HCT116 (cell line): Measurements from ENCODE around the gene NPFF. TPM values are rescaled to one million over a fixed set of nuclear protein-coding genes. Genes with fewer than 3 reads are reported as not detected.

ENCODE experiments used
- ATAC-seq: fragments of 200-7000 bp; cut with Tn5 transposase; 2 replicates; pipeline ENCODE4 v1.9.1; 2020; ENCODE audit warnings: mild to moderate bottlenecking, moderate library complexity
- BruUV-seq: library from RNA; stranded (reverse); fragments of 400-500 nt; replicated peaks from 2 replicates; lab custom pipeline; 2021; lab: Mats Ljungman, UMichigan
- CTCF ChIA-PET: fragments of 300-600 bp; sonication (Branson Sonifier 250); formaldehyde crosslinking; loops from one replicate; lab custom pipeline; 2021; ENCODE audit warnings: antibody characterized with exemption; lab: Charles Lee
- POLR2A ChIA-PET: fragments of 300-600, 350-600 bp; sonication (Branson Sonifier 250); formaldehyde crosslinking; loops from one replicate; lab custom pipeline; 2021; ENCODE audit warnings: antibody characterized with exemption; lab: Charles Lee
- RAD21 ChIA-PET, 2 experiments: fragments of 300-600 bp; sonication (Branson Sonifier 250); formaldehyde crosslinking; loops; one replicate each; lab custom pipeline; 2023; ENCODE audit warnings: low total read pairs in 2 of 2; ENCODE audit not compliant: uncharacterized antibody in 2 of 2, unreplicated experiment in 2 of 2, low non-redundant PET in 1 of 2; lab: Charles Lee
- DNase-seq: peaks from one replicate; pipeline ENCODE4 v3.0.0-alpha.2; 2010; ENCODE audit warnings: low read depth, low spot score
- H2AFZ ChIP-seq: fragments of 200-600 bp; shearing (Covaris generic), sonication (generic); 2 replicates; pipeline ENCODE4 v1.6.1; 2017; ENCODE audit warnings: low read depth, mixed run types, mixed read lengths, antibody characterized with exemption, low read length; ENCODE audit not compliant: poor library complexity, severe bottlenecking
- H3K27ac ChIP-seq: 2 replicates; pipeline ENCODE4 v1.5.1; 2012; ENCODE audit warnings: low read depth, low read length
- H3K27me3 ChIP-seq: fragments of 200-600 bp; sonication (generic); 2 replicates; pipeline ENCODE4 v1.6.1; 2016; ENCODE audit warnings: mixed run types, low read length, mixed read lengths; ENCODE audit not compliant: insufficient read depth
- H3K36me3 ChIP-seq, 2 experiments: fragments of 200-500 bp in 1 of 2; fragments of 200-600 bp in 1 of 2; sonication (Bioruptor generic) in 1 of 2; sonication (generic) in 1 of 2; 2 replicates each; pipeline versions ENCODE4 v1.5.1 to v1.6.1; 2014 to 2016; ENCODE audit warnings: low read length in 2 of 2, inconsistent platforms in 1 of 2, mixed read lengths in 1 of 2, mixed run types in 1 of 2; ENCODE audit not compliant: insufficient read depth in 2 of 2, control insufficient read depth in 1 of 2
- H3K4me1 ChIP-seq, 2 experiments: fragments of 200-600 bp in 1 of 2; sonication (generic) in 1 of 2; 2 replicates each; pipeline versions ENCODE4 v1.5.1 to v1.6.1; 2012 to 2017; ENCODE audit warnings: low read length in 2 of 2, inconsistent platforms in 1 of 2, mild to moderate bottlenecking in 1 of 2, mixed read lengths in 1 of 2, mixed run types in 1 of 2, moderate library complexity in 1 of 2; ENCODE audit not compliant: insufficient read depth in 2 of 2, control insufficient read depth in 1 of 2
- H3K4me2 ChIP-seq: fragments of 200-600 bp; sonication (generic); 2 replicates; pipeline ENCODE4 v1.6.1; 2017; ENCODE audit warnings: mixed run types, low read length, mixed read lengths
- H3K4me3 ChIP-seq, 2 experiments: fragments of 200-600 bp in 1 of 2; sonication (generic) in 1 of 2; replicated peaks in 1 of 2; 2 replicates each; pipeline ENCODE4 v1.5.1; 2011 to 2016; ENCODE audit warnings: low read length in 2 of 2, control low read depth in 1 of 2, low read depth in 1 of 2, mild to moderate bottlenecking in 1 of 2, mixed read lengths in 1 of 2, mixed run types in 1 of 2
- H3K79me2 ChIP-seq: fragments of 200-600 bp; sonication (generic); 2 replicates; pipeline ENCODE4 v1.6.1; 2017; ENCODE audit warnings: mild to moderate bottlenecking, mixed run types, low read length, moderate library complexity, mixed read lengths; ENCODE audit not compliant: insufficient read depth
- H3K9ac ChIP-seq: fragments of 200-600 bp; sonication (generic); 2 replicates; pipeline ENCODE4 v1.6.1; 2016; ENCODE audit warnings: low read length, mixed read lengths
- H3K9me2 ChIP-seq: fragments of 200-600 bp; sonication (generic), shearing (Covaris generic); 2 replicates; pipeline ENCODE4 v1.6.1; 2017; ENCODE audit warnings: mixed run types, mild to moderate bottlenecking, moderate library complexity; ENCODE audit not compliant: insufficient read depth
- H3K9me3 ChIP-seq, 2 experiments: fragments of 200-500 bp in 1 of 2; fragments of 200-600 bp in 1 of 2; sonication (Bioruptor generic) in 1 of 2; sonication (generic) in 1 of 2; 2 replicates each; pipeline ENCODE4 v1.6.1; 2014 to 2017; ENCODE audit warnings: low read length in 2 of 2, mixed read lengths in 2 of 2, inconsistent platforms in 1 of 2, low read depth in 1 of 2, mild to moderate bottlenecking in 1 of 2, mixed run types in 1 of 2, moderate library complexity in 1 of 2; ENCODE audit not compliant: control insufficient read depth in 1 of 2, insufficient read depth in 1 of 2
- H4K20me1 ChIP-seq: fragments of 200-600 bp; sonication (generic), shearing (Covaris generic); 2 replicates; pipeline ENCODE4 v1.6.1; 2017; ENCODE audit warnings: mixed run types, mild to moderate bottlenecking, moderate library complexity; ENCODE audit not compliant: insufficient read depth
- CTCF ChIP-seq, 3 experiments: fragments of 200-600 bp in 1 of 3; sonication (generic) in 1 of 3; IDR thresholded peaks in 2 of 3; conservative IDR thresholded peaks in 1 of 3; 2 replicates each; pipeline ENCODE4 v1.5.1; 2012 to 2017; ENCODE audit warnings: low read depth in 2 of 3, low read length in 2 of 3, antibody characterized with exemption in 1 of 3, borderline replicate concordance in 1 of 3, control low read depth in 1 of 3, mild to moderate bottlenecking in 1 of 3, mixed read lengths in 1 of 3, mixed run types in 1 of 3, moderate library complexity in 1 of 3; ENCODE audit not compliant: insufficient read depth in 1 of 3
- ELF1 ChIP-seq: IDR thresholded peaks from 2 replicates; pipeline ENCODE4 v1.6.1; 2012; ENCODE audit warnings: low read depth, borderline replicate concordance
- EZH2 ChIP-seq: fragments of 200-600 bp; sonication (generic); IDR thresholded peaks from 2 replicates; pipeline ENCODE4 v1.6.1; 2017; ENCODE audit warnings: antibody characterized with exemption, mixed run types
- MAX ChIP-seq: IDR thresholded peaks from 2 replicates; pipeline ENCODE4 v1.6.1; 2012
- POLR2A ChIP-seq: IDR thresholded peaks from 2 replicates; pipeline ENCODE4 v1.7.0; 2011; ENCODE audit warnings: borderline replicate concordance; ENCODE audit not compliant: insufficient read depth, insufficient read length; ENCODE audit errors: extremely low read depth
- SIN3A ChIP-seq: IDR thresholded peaks from 2 replicates; pipeline ENCODE4 v1.6.1; 2012; ENCODE audit warnings: low read depth
- SRF ChIP-seq: IDR thresholded peaks from 2 replicates; pipeline ENCODE4 v1.6.1; 2012; ENCODE audit warnings: low read depth
- ZFX ChIP-seq: fragments of 450-650 bp; IDR thresholded peaks from 2 replicates; pipeline ENCODE4 v1.6.1; 2017
- ZNF274 ChIP-seq: fragments of 200-500 bp; sonication (Bioruptor generic); IDR thresholded peaks from 2 replicates; pipeline ENCODE4 v1.6.1; 2014; ENCODE audit warnings: mild to moderate bottlenecking, low read depth, low read length, inconsistent platforms
- intact Hi-C: fragments of 100-400 bp; cut with micrococcal nuclease; formaldehyde crosslinking; loops from 2 replicates; pipeline ENCODE4 v1.10.0; 2022
- total RNA-seq: library from RNA; stranded (reverse); gene quantifications from one replicate; pipeline ENCODE4 v1.2.1, GENCODE V29; 2021; ENCODE audit not compliant: unreplicated experiment

Gene NPFF
- total RNA-seq, 1 experiment from 2014 or later = not detected

GRCh38 chr12:53510181-53510812, 3.0 kb upstream of the NPFF start:
- Histone ChIP-seq H3K36me3 (peaks cover 13 to 16% of the 10 kb centered on the region in 2 experiments; a peak in 3 of 4 replicates), H3K4me2 (no peak overlapping the region), H4K20me1 (no peaks in the 10 kb centered on the region), H3K9me3 (no peaks in the 10 kb centered on the region), H3K27ac (no peak overlapping the region), H3K79me2 (no peaks in the 10 kb centered on the region), H3K4me1 (peaks cover 0 to 6% of the 10 kb centered on the region in 2 experiments; a peak in 1 of 4 replicates), H2AFZ (no peak overlapping the region), H3K9ac (no peak overlapping the region), H3K9me2 (no peaks in the 10 kb centered on the region), H3K27me3 (no peaks in the 10 kb centered on the region), H3K4me3 (no peak overlapping the region)
- TF ChIP-seq SRF (no peak), SIN3A (no peak), CTCF (IDR thresholded peaks at IDR 0.05 in 2 of 3, conservative IDR thresholded peaks at IDR 0.05 in 1 of 3; ENCODE audit: borderline replicate concordance in 1 of 3, insufficient read depth in 1 of 3, low read depth in 2 of 3, low read length in 2 of 3) (no peak), POLR2A (no peak), ELF1 (no peak), EZH2 (no peak), ZNF274 (no peak), ZFX (no peak), MAX (no peak)
- DNase-seq (no peak), ATAC-seq (no peak)
- CTCF ChIA-PET = interaction anchor here (1.7 to 2.8 kb wide), 2 partner anchors 9 to 165 kb away, joined by 4 to 14 read pairs; partner anchors contain the start of gene ATP5MC2
- RAD21 ChIA-PET = interaction anchor here in 1 of 2 experiments (0.6 kb wide), 1 partner anchor 57 kb away, joined by 4 read pairs; no protein-coding TSS in a partner anchor
- no TSS peak for BruUV-seq
- intact Hi-C loops = no loop called here
- POLR2A ChIA-PET = interaction anchor here (2.2 kb wide), 1 partner anchor 9 kb away, joined by 6 read pairs; the partner anchor contains the start of gene TARBP2
